Sigmoid colon (tissue), 4 donors: ENCODE measurements around the gene MRLN.

Experiments used
- CTCF ChIP-seq, 4 experiments: fragments of 450-650 bp in 3 of 4; fragments of 200-600 bp in 1 of 4; IDR thresholded peaks; one replicate each; pipeline ENCODE4 v1.5.1; 2016 to 2019; ENCODE audit warnings: antibody characterized with exemption in 4 of 4, mild to moderate bottlenecking in 3 of 4, moderate library complexity in 2 of 4
- EP300 ChIP-seq, 4 donors: sonication (generic); formaldehyde crosslinking; IDR thresholded peaks; one replicate each; pipeline ENCODE4 v1.6.1; 2017; ENCODE audit warnings: antibody characterized with exemption in 4 of 4
- POLR2A ChIP-seq, 2 donors: fragments of 450-650 bp; IDR thresholded peaks; one replicate each; pipeline ENCODE4 v1.6.1; 2016; ENCODE audit warnings: antibody characterized with exemption in 2 of 2, mild to moderate bottlenecking in 2 of 2, moderate library complexity in 2 of 2
- POLR2AphosphoS5 ChIP-seq, 4 donors: sonication (generic); formaldehyde crosslinking; IDR thresholded peaks; one replicate each; pipeline ENCODE4 v1.6.1; 2017; ENCODE audit warnings: antibody characterized with exemption in 4 of 4

- TF ChIP-seq CTCF (IDR thresholded peaks at IDR 0.05): no peak
- no peak for TF ChIP-seq POLR2A (IDR thresholded peaks at IDR 0.05)
- no peak for TF ChIP-seq POLR2AphosphoS5 (IDR thresholded peaks at IDR 0.05)
- no peak for TF ChIP-seq EP300 (IDR thresholded peaks at IDR 0.05)
Observed at GRCh38 chr10:59700709-59701108, 52.5 kb downstream of the MRLN start.
